Skin epidermis (tissue), 12 donors: ENCODE measurements around the gene SCNN1A.

Source experiments
- H3K27ac ChIP-seq, 21 experiments: fragments of 200-600 bp; sonication (generic) in 11 of 21; one replicate each; pipeline ENCODE4 v1.5.0; 2020; ENCODE audit warnings: mild to moderate bottlenecking in 3 of 21, inconsistent platforms in 2 of 21, moderate library complexity in 2 of 21
- H3K4me3 ChIP-seq, 7 experiments: fragments of 200-600 bp; sonication (generic) in 2 of 7; one replicate each; pipeline ENCODE4 v1.5.0; 2020; ENCODE audit warnings: inconsistent platforms in 2 of 7, mild to moderate bottlenecking in 2 of 7, moderate library complexity in 1 of 7

SCNN1A gene

DNA sequence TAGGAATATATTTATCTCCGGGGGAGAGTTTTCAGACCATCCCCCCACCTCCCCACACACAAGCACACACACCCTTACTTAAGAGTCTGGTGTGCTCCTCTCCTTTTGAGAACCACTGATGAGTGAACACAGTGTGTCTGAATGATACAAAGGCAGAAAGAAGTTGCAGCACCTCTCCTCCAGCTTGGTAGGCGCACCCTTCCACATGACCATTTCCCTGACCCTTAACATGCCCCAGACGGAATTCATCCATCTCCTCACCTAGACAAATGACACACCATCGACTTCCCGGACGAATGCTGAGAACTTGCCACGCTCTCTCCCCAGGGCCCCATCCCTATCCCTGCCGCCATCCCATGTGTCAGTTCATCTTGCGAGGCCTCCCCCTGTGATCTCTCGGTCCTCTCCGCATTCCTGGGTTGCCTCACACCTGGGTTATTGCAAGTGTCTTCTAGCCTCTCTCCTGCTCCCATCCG, 37.4 kb downstream of the SCNN1A start:
- peak overlapping the region in 5 of 7 experiments; percentile 73 to 95 (median 90) for H3K4me3 ChIP-seq
- peak overlapping the region; percentile 51 to 100 (median 99) for H3K27ac ChIP-seq

DNA sequence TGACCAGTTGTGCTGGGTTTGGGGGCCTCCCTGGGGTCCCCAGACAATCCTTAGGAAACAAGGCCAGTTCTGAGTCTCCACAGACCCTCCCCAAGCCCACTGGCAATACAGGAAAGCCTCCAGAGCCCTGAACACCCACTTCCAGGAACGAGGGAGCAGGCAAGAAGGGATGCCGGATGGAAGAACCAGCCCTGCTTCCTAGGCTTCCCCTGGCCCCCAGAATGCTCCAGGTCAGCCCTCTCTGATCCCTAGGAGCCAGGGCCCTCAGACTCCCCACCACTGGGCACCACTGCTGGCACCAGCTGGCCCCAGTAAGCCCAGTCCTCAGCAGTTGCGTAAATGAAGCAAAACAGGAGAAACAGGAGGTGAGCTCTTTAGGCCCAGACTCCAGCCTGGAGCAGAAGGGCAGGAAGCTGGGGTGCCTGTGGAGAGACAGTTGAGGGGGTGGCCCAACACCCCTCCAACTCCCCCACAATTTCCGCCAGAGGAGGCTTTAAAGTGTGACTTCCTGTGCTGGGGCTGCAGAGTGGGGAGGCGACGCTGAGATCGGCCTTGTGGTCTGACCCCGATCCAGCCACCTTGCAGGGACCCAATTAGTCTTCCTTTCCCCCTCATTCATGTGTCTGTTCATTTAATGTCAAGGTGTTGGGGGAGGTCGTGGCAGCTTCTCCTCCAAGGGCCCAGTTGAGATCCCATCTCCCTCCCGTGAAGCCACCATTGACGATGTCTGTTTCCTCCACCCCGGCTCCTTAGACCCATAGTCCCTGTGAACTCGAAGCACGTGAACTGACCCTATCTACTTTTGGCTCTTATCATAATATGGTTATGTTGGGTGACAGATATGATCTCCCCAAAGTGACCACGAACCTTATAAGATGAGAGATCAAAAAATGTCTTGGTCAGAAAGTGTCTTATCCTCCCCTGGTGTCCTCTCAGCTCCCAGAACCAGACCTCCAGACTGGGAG, 38.2 kb downstream of the SCNN1A start:
- peak overlapping the region; percentile 51 to 100 (median 99) for H3K27ac ChIP-seq

DNA sequence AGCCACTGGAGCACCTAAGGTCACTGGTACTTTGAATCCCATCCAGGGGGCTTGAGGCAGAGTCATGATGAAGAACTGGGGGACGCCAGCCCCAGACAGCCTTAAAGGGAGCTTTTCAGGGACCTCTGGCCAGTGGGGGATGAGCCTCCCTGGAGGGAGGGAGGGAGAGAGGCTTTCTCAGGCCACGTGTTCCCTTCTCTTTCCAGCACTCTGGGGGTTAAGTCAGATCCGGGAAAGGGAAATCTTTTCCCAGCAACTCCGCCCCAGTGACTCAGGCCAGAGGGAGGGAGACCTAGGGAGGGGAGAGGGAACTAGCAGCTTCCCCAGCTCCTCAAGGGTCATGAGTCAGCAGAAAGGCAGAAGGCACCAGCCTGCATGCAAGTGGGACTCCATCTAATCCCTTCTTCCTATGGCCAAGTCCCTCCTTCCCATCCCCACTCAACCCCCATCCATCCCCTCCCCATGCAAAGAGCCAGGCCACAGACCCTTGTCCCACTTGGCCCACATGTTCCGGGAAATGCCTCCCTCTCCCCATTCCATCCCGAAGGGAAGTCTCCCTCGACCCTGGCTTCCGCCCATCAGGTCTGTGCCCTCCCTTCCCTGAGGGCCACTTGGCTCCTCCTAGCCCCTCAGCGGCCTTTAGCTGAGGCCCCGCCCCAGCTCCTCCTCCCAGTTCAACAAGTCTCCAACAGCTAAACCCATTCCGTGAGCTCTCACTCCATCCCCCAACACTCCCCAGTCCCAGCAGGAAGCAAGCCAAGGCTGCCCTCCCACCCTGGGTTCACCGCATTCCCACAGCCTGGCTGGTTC, 39.1 kb downstream of the SCNN1A start:
- H3K27ac ChIP-seq, result peak overlapping the region; percentile 63 to 100 (median 99)
- peak overlapping the region; percentile 23 to 95 (median 73) for H3K4me3 ChIP-seq

More for the DNA sequence above, 38.2 kb downstream of the SCNN1A start:
- H3K4me3 ChIP-seq, result peak overlapping the region; percentile 23 to 95 (median 73)

DNA sequence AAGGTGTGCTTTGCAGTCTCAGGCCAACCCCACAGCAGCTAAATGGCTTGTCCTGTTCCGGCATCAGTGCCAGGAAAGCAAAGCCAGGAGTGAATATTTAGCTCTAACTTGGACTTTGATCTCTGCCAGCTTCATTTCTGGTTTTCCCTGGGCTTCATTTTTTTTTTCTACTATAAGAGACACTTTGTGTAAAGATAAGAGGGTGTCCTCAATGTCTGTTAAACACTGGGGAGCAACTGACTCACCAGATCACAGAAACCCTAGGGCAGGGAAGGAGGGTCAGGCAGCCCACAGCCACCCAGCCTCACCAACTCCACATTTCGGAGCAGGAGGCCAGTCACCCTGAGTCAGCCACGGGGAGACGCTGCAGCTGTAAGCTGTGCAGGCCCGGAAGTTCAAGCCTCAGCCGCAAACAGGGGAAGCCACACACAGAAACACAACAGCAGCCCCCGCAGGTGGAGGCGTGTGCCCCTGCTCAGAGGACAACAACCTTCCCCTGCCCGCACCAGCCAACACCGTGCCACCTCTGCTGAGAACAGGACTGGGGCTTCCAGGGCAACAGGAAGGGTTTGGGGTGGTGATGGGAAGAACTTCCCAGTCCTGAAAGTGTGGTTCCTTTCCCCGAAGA, 39.8 kb downstream of the SCNN1A start:
- peak overlapping the region; percentile 63 to 100 (median 99) for H3K27ac ChIP-seq
- peak overlapping the region; percentile 19 to 95 (median 73) for H3K4me3 ChIP-seq

DNA sequence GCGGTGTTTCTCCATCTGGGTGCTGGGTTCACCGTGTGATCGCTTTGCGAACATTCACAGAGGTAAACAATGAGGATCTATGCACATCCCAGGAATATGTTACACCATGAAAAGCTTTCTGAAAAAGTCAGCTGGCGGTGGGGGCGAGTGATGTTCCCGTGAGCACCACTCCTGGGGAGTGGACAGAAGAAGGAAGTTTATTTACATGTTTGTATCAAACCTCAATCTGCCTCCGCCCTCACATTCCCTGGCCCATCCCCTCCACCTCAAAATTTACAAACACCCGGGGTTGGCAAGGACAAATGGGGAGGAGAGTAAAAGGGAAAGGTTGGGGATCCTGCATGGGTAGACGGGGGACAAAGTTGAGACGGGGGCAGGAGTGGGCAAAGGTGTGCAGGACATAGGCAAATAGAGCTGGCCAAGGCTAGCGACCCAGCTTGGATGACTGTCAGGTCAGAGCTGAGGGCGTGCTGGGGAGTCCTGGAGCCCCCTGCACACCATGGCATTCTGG, 40.4 kb downstream of the SCNN1A start:
- H3K4me3 ChIP-seq, result peak overlapping the region in 6 of 7 experiments; percentile 19 to 95 (median 74)
- peak overlapping the region in 20 of 21 experiments; percentile 95 to 100 (median 99) for H3K27ac ChIP-seq

DNA sequence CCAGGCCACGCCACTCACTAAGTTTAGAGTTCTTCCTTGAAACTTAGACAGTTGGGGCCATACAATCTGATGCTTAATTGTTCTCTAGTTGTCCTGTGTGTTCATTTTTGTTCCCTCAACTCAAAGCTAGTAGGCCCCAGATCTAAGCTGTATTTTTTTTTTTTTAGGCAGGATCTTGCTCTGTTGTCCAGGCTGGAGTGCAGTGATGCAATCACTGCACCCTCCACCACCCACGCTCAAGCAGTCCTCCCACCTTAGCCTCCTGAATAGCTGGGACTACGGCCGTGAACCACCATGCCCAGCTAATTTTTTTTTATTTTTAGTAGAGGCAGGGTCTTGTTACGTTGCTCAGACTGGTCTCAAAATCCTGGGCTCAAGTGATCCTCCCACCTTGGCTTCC, 41.0 kb downstream of the SCNN1A start:
- H3K4me3 ChIP-seq, result no peak overlapping the region

DNA sequence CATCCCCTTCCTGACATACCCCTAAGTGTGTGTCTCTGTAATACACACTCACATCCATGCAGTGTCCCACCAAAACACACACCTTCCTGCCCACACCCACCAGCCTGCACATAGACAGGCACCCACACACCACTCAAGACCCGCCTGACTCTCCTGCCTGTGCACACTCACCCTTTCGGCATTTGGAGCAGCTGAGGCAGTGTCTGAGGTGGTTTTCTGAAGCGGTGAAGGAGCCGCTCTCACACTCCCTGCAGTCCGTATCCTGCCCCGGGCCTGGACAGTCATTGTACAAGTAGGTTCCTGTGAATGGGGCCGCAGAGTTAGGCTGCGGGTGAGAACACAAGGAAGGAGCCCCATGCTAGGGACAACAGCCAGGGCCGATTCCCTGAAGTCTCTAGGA, 41.8 kb downstream of the SCNN1A start:
- H3K27ac ChIP-seq, result peak overlapping the region in 19 of 21 experiments; percentile 67 to 100 (median 99)
- H3K4me3 ChIP-seq, result no peak overlapping the region

More for the DNA sequence above, 41.0 kb downstream of the SCNN1A start:
- peak overlapping the region in 19 of 21 experiments; percentile 95 to 100 (median 99) for H3K27ac ChIP-seq

DNA sequence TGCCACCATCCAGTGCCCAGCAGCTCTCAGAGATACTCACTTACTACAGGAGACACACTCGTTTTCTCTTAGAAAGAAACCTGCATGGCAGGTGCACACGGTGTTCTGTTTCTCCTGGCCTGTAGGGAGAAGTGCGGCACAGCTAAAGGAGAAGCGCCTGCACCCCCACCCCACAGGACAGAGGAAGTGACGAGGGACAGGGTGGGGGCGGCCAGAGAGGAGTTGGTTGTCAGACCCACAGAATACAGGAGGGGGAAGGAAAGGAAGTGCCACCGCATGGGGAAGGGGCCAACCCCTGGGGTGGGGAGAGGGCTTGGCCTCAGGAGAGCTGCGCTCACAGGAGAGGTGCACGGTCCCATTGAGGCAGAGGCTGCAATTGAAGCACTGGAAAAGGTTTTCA, 42.3 kb downstream of the SCNN1A start:
- no peak overlapping the region for H3K4me3 ChIP-seq

DNA sequence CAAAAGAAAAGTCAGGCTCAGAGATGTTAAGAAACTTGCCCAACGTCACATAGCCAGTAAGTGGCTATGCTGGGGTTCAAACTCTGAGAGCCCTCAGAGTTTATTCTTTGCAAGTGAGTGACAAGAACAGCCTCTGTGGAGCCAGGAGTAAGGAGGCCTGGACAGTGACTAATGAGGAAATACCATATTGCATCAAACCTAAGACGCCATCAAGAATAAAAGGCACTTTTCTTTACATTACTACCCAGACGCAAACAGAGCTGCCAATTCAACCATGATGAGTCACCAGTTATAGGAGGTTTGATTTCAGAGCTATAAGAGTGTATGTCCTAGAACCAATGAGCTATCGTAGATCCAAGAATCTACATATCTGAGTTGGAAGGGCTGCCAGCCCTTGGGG, 42.9 kb downstream of the SCNN1A start:
- Histone ChIP-seq H3K4me3 (no peak overlapping the region), H3K27ac (peak overlapping the region in 15 of 21 experiments; percentile 27 to 100 (median 99))

More for the DNA sequence above, 42.3 kb downstream of the SCNN1A start:
- peak overlapping the region in 17 of 21 experiments; percentile 43 to 100 (median 99) for H3K27ac ChIP-seq

DNA sequence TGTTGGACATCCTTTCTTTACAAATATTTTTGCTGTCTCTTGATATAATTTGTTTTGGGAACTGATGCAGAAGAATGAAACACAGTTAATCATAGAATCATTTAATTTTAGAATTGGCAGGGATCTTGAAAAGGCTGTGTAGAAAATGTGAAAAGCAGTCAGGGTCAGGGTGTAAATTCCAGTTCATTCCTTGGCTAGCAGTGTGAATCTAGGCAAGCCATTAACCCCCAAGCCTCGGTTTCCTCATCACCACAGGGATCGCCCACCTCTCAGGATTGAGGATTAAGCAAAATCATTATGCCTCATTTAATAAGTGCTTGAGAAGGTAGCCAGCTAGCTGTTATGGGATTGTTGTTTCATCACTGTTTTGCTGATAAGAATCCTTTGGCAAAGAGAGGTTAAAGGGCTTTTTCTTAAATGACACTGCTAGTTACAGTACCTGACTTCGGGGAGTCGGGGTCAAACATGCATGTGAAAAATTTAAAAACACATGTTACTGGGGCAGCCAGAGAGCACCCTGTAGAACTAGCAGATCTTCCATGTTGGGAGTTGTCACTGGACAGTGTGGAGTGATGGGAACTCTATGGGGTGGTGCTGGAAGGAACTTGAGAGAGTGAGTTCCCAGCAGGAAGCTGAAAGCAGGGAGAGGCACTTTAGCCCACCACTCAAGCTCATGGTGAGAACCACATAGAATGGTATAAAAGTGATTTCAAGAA, 44.2 kb downstream of the SCNN1A start:
- Histone ChIP-seq H3K27ac (peak overlapping the region in 9 of 21 experiments; percentile 7 to 99 (median 51)), H3K4me3 (no peak overlapping the region)

DNA sequence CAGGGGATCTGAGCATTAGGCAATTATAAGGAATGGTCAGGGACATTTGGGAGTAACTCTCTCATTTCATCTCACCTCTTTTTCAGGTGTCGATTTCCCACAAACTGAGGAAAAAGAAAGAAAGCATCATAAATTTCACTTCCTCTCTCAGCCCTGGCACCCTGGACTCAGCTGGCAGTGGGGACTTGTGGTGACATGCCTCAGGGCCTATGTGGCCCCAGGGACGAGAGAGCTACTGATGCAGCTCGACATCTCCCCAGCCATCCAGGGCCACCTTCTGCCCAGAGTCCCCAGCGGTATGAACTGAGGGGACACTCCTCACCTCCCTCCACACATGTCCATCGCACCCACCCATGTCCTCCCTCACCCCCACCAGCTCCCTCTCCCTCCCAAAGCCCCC, 45.2 kb downstream of the SCNN1A start:
- Histone ChIP-seq H3K4me3 (no peak overlapping the region), H3K27ac (peak overlapping the region in 12 of 21 experiments; percentile 4 to 99 (median 50))

DNA sequence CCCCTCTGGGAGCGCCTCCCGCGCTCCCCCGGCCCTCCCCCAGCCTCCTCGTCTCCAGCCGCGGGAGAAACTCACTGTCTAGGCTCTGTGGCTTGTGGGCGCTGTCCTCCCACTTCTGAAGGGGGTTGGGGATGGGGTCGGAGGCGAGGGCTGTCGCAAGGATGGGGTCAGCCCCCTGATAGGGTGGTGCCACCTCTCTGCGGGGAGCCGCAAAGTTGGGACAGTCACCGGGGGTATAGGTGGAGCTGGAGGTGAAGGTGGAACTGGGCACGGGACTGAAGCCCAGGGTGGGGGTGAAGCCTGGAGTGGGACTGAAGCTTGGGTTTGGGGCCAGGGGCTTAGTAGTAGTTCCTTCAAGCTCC, 45.7 kb downstream of the SCNN1A start:
- H3K27ac ChIP-seq, result peak overlapping the region in 6 of 21 experiments; percentile 12 to 99 (median 64)
- H3K4me3 ChIP-seq, result no peak overlapping the region

DNA sequence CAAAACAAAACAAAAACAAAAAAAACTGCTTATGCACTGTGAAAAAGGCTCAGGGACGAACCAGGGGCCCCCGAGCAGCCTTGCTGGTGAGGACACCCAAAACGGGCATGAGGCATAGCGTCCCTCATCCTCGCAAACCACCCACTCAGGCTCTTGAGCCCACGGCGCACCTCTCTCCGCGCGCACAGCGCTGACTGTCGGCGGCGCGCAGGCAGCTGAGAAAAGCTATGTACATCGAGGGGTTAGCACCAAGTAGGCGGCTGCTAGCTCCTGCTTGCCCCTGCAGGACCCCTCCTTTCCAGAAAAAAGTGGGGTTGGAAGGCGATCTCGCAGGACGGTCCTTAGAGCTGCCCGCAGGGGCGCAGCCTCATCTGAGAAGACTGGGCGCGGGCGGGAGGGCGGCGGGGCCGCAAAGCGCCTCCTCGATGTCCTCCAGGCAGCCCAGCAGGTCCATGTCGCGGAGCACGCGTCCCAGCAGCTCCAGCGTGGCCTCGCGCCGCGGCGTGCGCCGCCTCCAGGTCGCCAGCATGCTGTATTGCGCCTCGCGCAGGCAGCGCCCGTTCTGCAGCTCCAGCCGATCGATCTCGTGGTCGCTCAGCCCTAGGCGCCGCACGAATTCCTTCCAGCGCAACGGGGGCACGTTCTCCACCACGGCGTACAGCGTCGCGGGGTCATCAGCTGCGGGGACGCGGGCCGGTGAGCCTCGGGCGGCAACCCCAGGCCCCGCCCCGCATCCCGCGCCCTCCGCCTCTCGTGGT, 46.2 kb downstream of the SCNN1A start:
- Histone ChIP-seq H3K4me3 (no peak overlapping the region), H3K27ac (peak overlapping the region in 7 of 21 experiments; percentile 12 to 73 (median 63))

DNA sequence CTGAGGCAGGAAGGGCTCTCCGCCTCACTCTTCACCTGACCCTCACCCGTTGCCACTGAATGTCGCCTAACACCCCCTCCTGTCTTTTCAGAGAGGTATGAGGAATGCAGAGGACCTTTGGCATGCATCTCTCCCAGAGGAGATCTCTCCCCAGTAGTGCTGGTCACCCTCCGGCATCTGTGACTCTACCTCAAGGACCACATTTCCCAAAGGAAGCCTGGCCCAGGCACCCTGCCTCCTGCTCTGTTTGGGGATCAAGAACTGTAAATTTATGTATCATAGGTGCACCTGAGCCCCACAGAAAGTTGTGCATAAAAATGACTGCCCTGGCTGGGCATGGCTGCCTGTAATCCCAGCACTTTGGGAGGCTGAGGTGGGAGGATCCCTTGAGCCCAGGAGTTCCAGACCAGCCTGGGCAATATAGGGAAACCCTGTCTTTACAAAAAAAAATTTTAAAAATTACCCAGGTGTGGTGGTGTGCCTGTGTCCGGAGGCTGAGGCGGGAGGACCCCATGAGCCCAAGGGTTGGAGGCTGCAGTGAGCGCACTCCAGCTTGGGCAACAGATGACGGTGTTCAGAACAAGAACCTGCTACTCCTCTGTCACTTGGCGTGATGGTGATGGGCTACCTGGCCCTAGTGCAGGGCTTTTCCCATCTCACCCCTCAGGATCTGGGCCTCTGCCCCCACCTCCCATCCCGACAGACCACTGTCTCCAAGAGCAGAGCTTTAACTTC, 47.2 kb downstream of the SCNN1A start:
- H3K4me3 ChIP-seq, result no peak overlapping the region
- H3K27ac ChIP-seq, result peak overlapping the region in 9 of 21 experiments; percentile 32 to 78 (median 65)

DNA sequence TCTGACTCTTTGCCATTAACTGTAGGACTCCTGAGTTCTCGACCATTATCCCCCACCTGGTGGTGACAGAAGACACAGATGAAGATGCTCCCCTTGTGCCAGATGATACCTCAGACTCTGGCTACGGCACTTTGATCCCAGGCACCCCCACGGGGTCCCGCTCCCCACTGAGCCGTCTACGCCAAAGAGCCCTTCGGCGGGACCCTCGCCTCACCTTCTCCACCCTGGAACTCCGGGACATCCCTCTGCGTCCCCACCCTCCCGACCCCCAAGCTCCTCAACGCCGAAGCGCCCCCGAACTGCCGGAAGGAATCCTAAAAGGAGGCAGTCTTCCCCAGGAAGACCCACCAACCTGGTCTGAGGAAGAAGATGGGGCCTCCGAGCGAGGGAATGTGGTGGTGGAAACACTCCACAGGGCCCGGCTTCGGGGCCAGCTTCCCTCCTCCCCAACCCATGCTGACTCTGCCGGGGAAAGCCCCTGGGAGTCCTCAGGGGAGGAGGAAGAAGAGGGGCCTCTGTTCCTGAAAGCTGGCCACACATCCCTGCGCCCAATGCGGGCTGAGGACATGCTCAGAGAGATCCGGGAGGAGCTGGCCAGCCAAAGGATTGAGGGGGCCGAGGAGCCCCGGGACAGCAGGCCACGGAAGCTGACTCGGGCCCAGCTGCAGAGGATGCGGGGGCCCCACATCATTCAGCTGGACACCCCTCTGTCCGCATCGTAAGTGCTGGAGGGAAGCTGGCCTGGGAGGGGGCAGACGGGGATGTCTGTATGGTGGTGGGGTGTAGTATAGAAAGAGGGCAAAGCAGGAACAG, 47.9 kb downstream of the SCNN1A start:
- peak overlapping the region in 12 of 21 experiments; percentile 3 to 78 (median 51) for H3K27ac ChIP-seq
- H3K4me3 ChIP-seq, result no peak overlapping the region
